ENCODE results near the gene S1PR4.

GRCh38 chr19:3202346-3202745 is 23.8 kb downstream of the S1PR4 start:
- TF ChIP-seq CTCF (IDR thresholded peaks at IDR 0.05) (no peak), POLR2A (IDR thresholded peaks at IDR 0.05) (no peak)
